ENCODE results near the gene CLCF1.
A peak's percentile ranks its signal among the peaks of the same experiment; 100 is the strongest.

Gene CLCF1

GRCh38 chr11:67396587-67397389, 23.4 kb upstream of the CLCF1 start:
- no peak for DNase-seq (ENCODE audit: low spot score)
- ChIA-PET POLR2A (ENCODE audit: low non-redundant PET) (no interaction called here), CTCF (interaction anchor here (1.6 kb wide), 1 partner anchor 14 kb away, joined by 4 read pairs; no protein-coding TSS in a partner anchor)
- no peak for TF ChIP-seq CTCF (conservative IDR thresholded peaks at IDR 0.05; ENCODE audit: low read depth)
- H3K27ac ChIP-seq: peak overlapping the region; percentile 94

- no peak for TF ChIP-seq CTCF (conservative IDR thresholded peaks at IDR 0.05; ENCODE audit: low read depth)
- CTCF ChIA-PET: interaction anchor here (1.6 kb wide), 1 partner anchor 14 kb away, joined by 4 read pairs; no protein-coding TSS in a partner anchor
Observed at GRCh38 chr11:67396259-67396581, 22.8 kb upstream of the CLCF1 start.

GRCh38 chr11:67395555-67396258, 22.3 kb upstream of the CLCF1 start:
- POLR2A ChIA-PET (ENCODE audit: low non-redundant PET): no interaction called here
- no peak for DNase-seq (ENCODE audit: low spot score)
- no peak for TF ChIP-seq CTCF (conservative IDR thresholded peaks at IDR 0.05; ENCODE audit: low read depth)
- H3K27ac ChIP-seq: peak overlapping the region; percentile 94
- CTCF ChIA-PET: interaction anchor here (1.6 kb wide), 1 partner anchor 13 kb away, joined by 4 read pairs; no protein-coding TSS in a partner anchor

More at GRCh38 chr11:67396259-67396581, 22.8 kb upstream of the CLCF1 start:
- DNase-seq (ENCODE audit: low spot score): no peak
- POLR2A ChIA-PET (ENCODE audit: low non-redundant PET): no interaction called here
- H3K27ac ChIP-seq: peak overlapping the region; percentile 94

- peak overlapping the region; percentile 94 for H3K27ac ChIP-seq
- CTCF ChIA-PET: interaction anchor here (0.6 kb wide), 1 partner anchor 42 kb away, joined by 3 read pairs; no protein-coding TSS in a partner anchor
- POLR2A ChIA-PET (ENCODE audit: low non-redundant PET): no interaction called here
- DNase-seq (ENCODE audit: low spot score): no peak
- no peak for TF ChIP-seq CTCF (conservative IDR thresholded peaks at IDR 0.05; ENCODE audit: low read depth)
Observed at GRCh38 chr11:67393990-67394389, 20.6 kb upstream of the CLCF1 start.

- CTCF ChIA-PET: no interaction called here
- no peak for TF ChIP-seq CTCF (conservative IDR thresholded peaks at IDR 0.05; ENCODE audit: low read depth)
- DNase-seq (ENCODE audit: low spot score): no peak
- peak overlapping the region; percentile 94 for H3K27ac ChIP-seq
- POLR2A ChIA-PET (ENCODE audit: low non-redundant PET): interaction anchor here (0.6 kb wide), 1 partner anchor 8 kb away, joined by 4 read pairs; the partner anchor contains the start of gene PPP1CA
Observed at GRCh38 chr11:67393437-67393836, 20.0 kb upstream of the CLCF1 start.

- POLR2A ChIA-PET (ENCODE audit: low non-redundant PET): interaction anchor here (0.9 to 1.8 kb wide), 3 partner anchors 9 to 113 kb away, joined by 3 to 14 read pairs (median 4); partner anchors contain the start of gene PPP1CA
- H3K27ac ChIP-seq: peak overlapping the region; percentile 94
- TF ChIP-seq CTCF (conservative IDR thresholded peaks at IDR 0.05; ENCODE audit: low read depth): no peak
- CTCF ChIA-PET: interaction anchor here (1.5 to 2.5 kb wide), 2 partner anchors 9 to 10 kb away, joined by 9 to 15 read pairs; partner anchors contain the start of gene PPP1CA
- DNase-seq (ENCODE audit: low spot score): no peak
Observed at GRCh38 chr11:67392183-67392715, 18.9 kb upstream of the CLCF1 start.
